ENCODE data around the gene MED14. TPM values are rescaled to one million over a fixed set of nuclear protein-coding genes. Genes with fewer than 3 reads are reported as not detected.

MED14 gene
- total RNA-seq, 3 donors from 2014 or later (not counting 1 experiment from before 2014, with no cell fraction given) = 55.3 to 79.1 (median 66.1) TPM

- Mint-ChIP-seq H3K4me3 (no peak overlapping the region), H3K27ac (no peak overlapping the region), H3K4me1 (no peaks in the 10 kb centered on the region), H3K36me3 (peaks cover 40% of the 10 kb centered on the region), H3K9me3 (no peaks in the 10 kb centered on the region), H3K27me3 (ENCODE audit: low read depth in 2 of 2) (no peaks in the 10 kb centered on the region)
- Histone ChIP-seq H3K4me3 (ENCODE audit: low read length) (no peak overlapping the region), H3K9me3 (ENCODE audit: control insufficient read depth, insufficient read depth, low read length) (no peaks in the 10 kb centered on the region), H3K27me3 (ENCODE audit: control insufficient read depth, insufficient read depth, low read length) (no peaks in the 10 kb centered on the region), H3K27ac (ENCODE audit: low read length) (no peak overlapping the region), H3K4me1 (ENCODE audit: control insufficient read depth, insufficient read depth, low read length) (no peaks in the 10 kb centered on the region), H3K36me3 (ENCODE audit: control insufficient read depth, insufficient read depth, low read length) (peaks cover 20% of the 10 kb centered on the region)
- WGBS (ENCODE audit: insufficient coverage) = 94% methylated on average over 3 of the region's 5 CpGs
- TF ChIP-seq CTCF (IDR thresholded peaks at IDR 0.05) = no peak
- no peak for ATAC-seq
- intact Hi-C loops (cut with micrococcal nuclease) = no loop called here
- no peak for DNase-seq
Measured at GRCh38 chrX:40705658-40706312, 29.6 kb downstream of the MED14 start.

GRCh38 chrX:40700640-40701342 is 34.6 kb downstream of the MED14 start:
- intact Hi-C loops (cut with micrococcal nuclease) = no loop called here
- Histone ChIP-seq H3K36me3 (ENCODE audit: control insufficient read depth, insufficient read depth, low read length) (peaks cover 19% of the 10 kb centered on the region), H3K27me3 (ENCODE audit: control insufficient read depth, insufficient read depth, low read length) (no peaks in the 10 kb centered on the region), H3K4me3 (ENCODE audit: low read length) (no peak overlapping the region), H3K27ac (ENCODE audit: low read length) (no peak overlapping the region), H3K9me3 (ENCODE audit: control insufficient read depth, insufficient read depth, low read length) (no peaks in the 10 kb centered on the region), H3K4me1 (ENCODE audit: control insufficient read depth, insufficient read depth, low read length) (no peaks in the 10 kb centered on the region)
- Mint-ChIP-seq H3K27ac (no peak overlapping the region), H3K36me3 (peaks cover 26% of the 10 kb centered on the region), H3K4me1 (no peaks in the 10 kb centered on the region), H3K4me3 (no peak overlapping the region), H3K9me3 (no peaks in the 10 kb centered on the region), H3K27me3 (ENCODE audit: low read depth in 2 of 2) (no peaks in the 10 kb centered on the region)
- 80% methylated on average over 1 of the region's 4 CpGs for WGBS (ENCODE audit: insufficient coverage)
- no peak for TF ChIP-seq CTCF (IDR thresholded peaks at IDR 0.05)
- DNase-seq (no peak), ATAC-seq (no peak)

GRCh38 chrX:40698851-40699250 is 36.5 kb downstream of the MED14 start:
- Histone ChIP-seq H3K27me3 (ENCODE audit: control insufficient read depth, insufficient read depth, low read length) (no peaks in the 10 kb centered on the region), H3K4me3 (ENCODE audit: low read length) (no peak overlapping the region), H3K4me1 (ENCODE audit: control insufficient read depth, insufficient read depth, low read length) (no peaks in the 10 kb centered on the region), H3K27ac (ENCODE audit: low read length) (no peak overlapping the region), H3K9me3 (ENCODE audit: control insufficient read depth, insufficient read depth, low read length) (no peaks in the 10 kb centered on the region), H3K36me3 (ENCODE audit: control insufficient read depth, insufficient read depth, low read length) (peaks cover 20% of the 10 kb centered on the region)
- ATAC-seq (no peak), DNase-seq (no peak)
- no peak for TF ChIP-seq CTCF (IDR thresholded peaks at IDR 0.05)
- intact Hi-C loops (cut with micrococcal nuclease) = no loop called here
- H3K4me1 Mint-ChIP-seq = no peaks in the 10 kb centered on the region
- no CpG with 5 or more reads among the region's 1 CpG for WGBS (ENCODE audit: insufficient coverage)
- no peak overlapping the region for H3K27ac Mint-ChIP-seq
- no peaks in the 10 kb centered on the region for H3K9me3 Mint-ChIP-seq
- H3K36me3 Mint-ChIP-seq = peaks cover 12% of the 10 kb centered on the region
- no peaks in the 10 kb centered on the region for H3K27me3 Mint-ChIP-seq (ENCODE audit: low read depth in 2 of 2)
- no peak overlapping the region for H3K4me3 Mint-ChIP-seq
